BE2C (cell line): ENCODE measurements around the gene L3MBTL3.

ENCODE experiments used
- DNase-seq: peaks from one replicate; pipeline ENCODE4 v3.0.0-alpha.2; 2020
- H3K27me3 ChIP-seq: fragments of 250-450 bp; sonication (Bioruptor Pico); 2 replicates; pipeline ENCODE4 v1.5.1; 2020; ENCODE audit warnings: mild to moderate bottlenecking
- H3K36me3 ChIP-seq: fragments of 250-450 bp; sonication (Bioruptor Pico); 2 replicates; pipeline ENCODE4 v1.5.1; 2020; ENCODE audit warnings: mild to moderate bottlenecking
- H3K4me1 ChIP-seq: fragments of 250-450 bp; sonication (Bioruptor Pico); 2 replicates; pipeline ENCODE4 v1.5.1; 2020
- H3K4me3 ChIP-seq: 2 replicates; pipeline ENCODE4 v1.5.1; 2011; ENCODE audit warnings: low read depth, low read length
- H3K9me3 ChIP-seq: fragments of 250-450 bp; sonication (Bioruptor Pico); 2 replicates; pipeline ENCODE4 v1.5.1; 2020
- CTCF ChIP-seq: IDR thresholded peaks from 2 replicates; pipeline ENCODE4 v1.5.1; 2012; ENCODE audit warnings: mild to moderate bottlenecking, low read depth, low read length

Gene L3MBTL3

GRCh38 chr6:129989396-129989795 lies 29.0 kb upstream of the L3MBTL3 start:
- H3K27me3 ChIP-seq = no peaks in the 10 kb centered on the region
- H3K4me1 ChIP-seq = no peaks in the 10 kb centered on the region
- DNase-seq = no peak
- no peaks in the 10 kb centered on the region for H3K36me3 ChIP-seq
- no peaks in the 10 kb centered on the region for H3K9me3 ChIP-seq
- no peak overlapping the region for H3K4me3 ChIP-seq
- TF ChIP-seq CTCF = no peak

- no peaks in the 10 kb centered on the region for H3K4me1 ChIP-seq
- no peak for DNase-seq
- H3K36me3 ChIP-seq = no peaks in the 10 kb centered on the region
- no peak for TF ChIP-seq CTCF
- no peaks in the 10 kb centered on the region for H3K9me3 ChIP-seq
- no peaks in the 10 kb centered on the region for H3K27me3 ChIP-seq
- H3K4me3 ChIP-seq = no peak overlapping the region
These were observed 25.5 kb upstream of the L3MBTL3 start for GRCh38 chr6:129992881-129993280.

GRCh38 chr6:129994410-129994809 lies 24.0 kb upstream of the L3MBTL3 start:
- Histone ChIP-seq H3K36me3 (no peaks in the 10 kb centered on the region), H3K27me3 (no peaks in the 10 kb centered on the region), H3K9me3 (no peaks in the 10 kb centered on the region), H3K4me1 (no peaks in the 10 kb centered on the region), H3K4me3 (no peak overlapping the region)
- TF ChIP-seq CTCF = no peak
- DNase-seq = no peak

- Histone ChIP-seq H3K4me3 (no peak overlapping the region), H3K36me3 (no peaks in the 10 kb centered on the region), H3K9me3 (no peaks in the 10 kb centered on the region), H3K27me3 (no peaks in the 10 kb centered on the region), H3K4me1 (no peaks in the 10 kb centered on the region)
- TF ChIP-seq CTCF = no peak
- no peak for DNase-seq
These were observed 22.0 kb upstream of the L3MBTL3 start for GRCh38 chr6:129996387-129996786.

GRCh38 chr6:130000526-130001421 lies 17.6 kb upstream of the L3MBTL3 start:
- TF ChIP-seq CTCF = no peak
- no peaks in the 10 kb centered on the region for H3K4me1 ChIP-seq
- no peak for DNase-seq
- no peaks in the 10 kb centered on the region for H3K27me3 ChIP-seq
- H3K36me3 ChIP-seq = no peaks in the 10 kb centered on the region
- H3K9me3 ChIP-seq = no peaks in the 10 kb centered on the region
- no peak overlapping the region for H3K4me3 ChIP-seq

GRCh38 chr6:130008236-130008873 lies 10.0 kb upstream of the L3MBTL3 start:
- no peak for DNase-seq
- no peaks in the 10 kb centered on the region for H3K4me1 ChIP-seq
- H3K36me3 ChIP-seq = no peaks in the 10 kb centered on the region
- H3K27me3 ChIP-seq = no peaks in the 10 kb centered on the region; the same call in 1 of the 2 replicates
- no peak overlapping the region for H3K4me3 ChIP-seq
- no peaks in the 10 kb centered on the region for H3K9me3 ChIP-seq
- TF ChIP-seq CTCF = no peak
